DND-41 (cell line): ENCODE results near the gene SP5.

Experiments
- ATAC-seq: fragments of 200-7000 bp; cut with Tn5 transposase; 3 replicates; pipeline ENCODE4 v1.9.1; 2021; ENCODE audit warnings: low read depth; ENCODE audit not compliant: insufficient read depth
- DNase-seq: peaks from one replicate; pipeline ENCODE4 v3.0.0-alpha.2; 2020
- H2AFZ ChIP-seq: 2 replicates; pipeline ENCODE4 v1.6.0; 2012; ENCODE audit warnings: low read depth, low read length
- H3K27ac ChIP-seq: 2 replicates; pipeline ENCODE4 v1.5.1; 2012; ENCODE audit warnings: low read length, inconsistent platforms
- H3K27me3 ChIP-seq: fragments of 200-600 bp; sonication (generic); 2 replicates; pipeline ENCODE4 v1.6.0; 2012; ENCODE audit warnings: low read length, mild to moderate bottlenecking, inconsistent platforms; ENCODE audit not compliant: insufficient read depth, poor library complexity
- H3K36me3 ChIP-seq: 2 replicates; pipeline ENCODE4 v1.5.1; 2012; ENCODE audit warnings: low read length, inconsistent platforms; ENCODE audit not compliant: insufficient read depth
- H3K4me1 ChIP-seq: 2 replicates; pipeline ENCODE4 v1.5.1; 2012; ENCODE audit warnings: mild to moderate bottlenecking, low read length; ENCODE audit not compliant: insufficient read depth
- H3K4me2 ChIP-seq: 2 replicates; pipeline ENCODE4 v1.6.0; 2012; ENCODE audit warnings: mild to moderate bottlenecking, moderate library complexity, low read length, inconsistent platforms; ENCODE audit not compliant: insufficient read depth
- H3K4me3 ChIP-seq, 2 experiments: fragments of 200-600 bp in 1 of 2; shearing (Covaris generic) in 1 of 2; 2 replicates each; pipeline ENCODE4 v1.5.1; 2012 to 2016; ENCODE audit warnings: inconsistent platforms in 2 of 2, low read length in 2 of 2, mild to moderate bottlenecking in 2 of 2, low read depth in 1 of 2, moderate library complexity in 1 of 2
- H3K79me2 ChIP-seq: 2 replicates; pipeline ENCODE4 v1.6.0; 2012; ENCODE audit warnings: low read length, inconsistent platforms; ENCODE audit not compliant: insufficient read depth
- H3K9ac ChIP-seq: 2 replicates; pipeline ENCODE4 v1.6.0; 2012; ENCODE audit warnings: low read depth, mild to moderate bottlenecking, inconsistent platforms, low read length, moderate library complexity
- H3K9me3 ChIP-seq: 2 replicates; pipeline ENCODE4 v1.5.1; 2012; ENCODE audit warnings: low read length, moderate library complexity, mild to moderate bottlenecking, inconsistent platforms; ENCODE audit not compliant: insufficient read depth, severe bottlenecking
- H4K20me1 ChIP-seq: 2 replicates; pipeline ENCODE4 v1.6.0; 2012; ENCODE audit warnings: low read length; ENCODE audit not compliant: insufficient read depth
- EZH2 ChIP-seq: IDR thresholded peaks from 3 replicates; pipeline ENCODE4 v1.6.1; 2012; ENCODE audit warnings: borderline replicate concordance, low read depth, mild to moderate bottlenecking, moderate library complexity, low read length, inconsistent platforms; ENCODE audit not compliant: severe bottlenecking
- TF ChIP-seq, protein P1 (sequence below): IDR thresholded peaks from 2 replicates; pipeline ENCODE4 v1.5.1; 2012; ENCODE audit warnings: borderline replicate concordance, low read length, moderate library complexity, mild to moderate bottlenecking; ENCODE audit not compliant: poor library complexity, severe bottlenecking; ENCODE audit errors: extremely low read depth

Gene SP5

DNA sequence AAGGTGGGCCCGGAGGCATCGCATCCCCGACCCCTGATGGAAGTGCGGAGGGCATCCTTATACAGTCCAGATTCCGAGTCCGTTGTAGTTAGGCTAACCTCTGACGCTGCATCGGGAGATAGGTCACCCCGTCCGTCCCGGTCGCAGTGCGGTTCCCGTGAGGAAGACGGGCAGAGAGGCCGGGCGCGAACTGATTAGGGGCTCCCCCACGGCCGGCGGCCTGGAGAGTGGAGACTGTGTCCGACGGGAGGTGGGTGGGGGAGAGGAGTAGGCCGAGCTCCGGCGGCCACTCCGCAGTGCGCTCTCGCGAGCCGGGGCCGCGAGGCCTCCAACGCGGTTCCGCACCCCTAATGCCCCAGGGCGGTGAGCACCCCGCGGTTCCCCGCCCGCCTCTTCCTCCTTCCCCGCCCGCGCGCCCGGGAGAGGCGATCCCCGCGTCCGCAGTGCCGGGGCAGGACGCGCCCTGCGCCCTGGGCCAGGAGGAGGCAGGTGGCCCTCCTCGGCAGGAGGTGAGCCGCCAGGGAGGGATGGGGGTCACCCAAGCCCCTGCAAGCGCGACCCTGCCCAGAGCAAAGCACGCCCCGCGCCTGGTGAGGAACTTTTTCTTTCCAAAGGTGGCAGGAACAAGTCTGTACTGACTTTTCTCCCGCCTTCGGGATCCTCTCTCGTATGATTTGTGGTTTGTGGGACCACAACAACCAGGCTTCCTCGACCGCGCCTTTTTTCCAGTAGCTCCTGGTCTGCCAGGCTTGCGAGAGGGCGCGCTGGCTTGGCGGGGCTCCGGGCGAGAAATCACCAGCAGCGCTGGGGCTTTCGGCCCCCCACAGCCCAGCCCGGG lies 1.4 kb upstream of the SP5 start:
- Histone ChIP-seq H4K20me1 (no peaks in the 10 kb centered on the region), H3K27me3 (no peaks in the 10 kb centered on the region), H2AFZ (no peak overlapping the region), H3K4me3 (no peak overlapping the region), H3K4me2 (no peak overlapping the region), H3K9ac (no peak overlapping the region), H3K27ac (no peak overlapping the region), H3K36me3 (no peaks in the 10 kb centered on the region), H3K79me2 (no peaks in the 10 kb centered on the region), H3K4me1 (no peaks in the 10 kb centered on the region), H3K9me3 (peaks cover 11% of the 10 kb centered on the region)
- TF ChIP-seq EZH2: no peak
- TF ChIP-seq, protein P1, sequence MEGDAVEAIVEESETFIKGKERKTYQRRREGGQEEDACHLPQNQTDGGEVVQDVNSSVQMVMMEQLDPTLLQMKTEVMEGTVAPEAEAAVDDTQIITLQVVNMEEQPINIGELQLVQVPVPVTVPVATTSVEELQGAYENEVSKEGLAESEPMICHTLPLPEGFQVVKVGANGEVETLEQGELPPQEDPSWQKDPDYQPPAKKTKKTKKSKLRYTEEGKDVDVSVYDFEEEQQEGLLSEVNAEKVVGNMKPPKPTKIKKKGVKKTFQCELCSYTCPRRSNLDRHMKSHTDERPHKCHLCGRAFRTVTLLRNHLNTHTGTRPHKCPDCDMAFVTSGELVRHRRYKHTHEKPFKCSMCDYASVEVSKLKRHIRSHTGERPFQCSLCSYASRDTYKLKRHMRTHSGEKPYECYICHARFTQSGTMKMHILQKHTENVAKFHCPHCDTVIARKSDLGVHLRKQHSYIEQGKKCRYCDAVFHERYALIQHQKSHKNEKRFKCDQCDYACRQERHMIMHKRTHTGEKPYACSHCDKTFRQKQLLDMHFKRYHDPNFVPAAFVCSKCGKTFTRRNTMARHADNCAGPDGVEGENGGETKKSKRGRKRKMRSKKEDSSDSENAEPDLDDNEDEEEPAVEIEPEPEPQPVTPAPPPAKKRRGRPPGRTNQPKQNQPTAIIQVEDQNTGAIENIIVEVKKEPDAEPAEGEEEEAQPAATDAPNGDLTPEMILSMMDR: no peak
- DNase-seq (no peak), ATAC-seq (no peak)

DNA sequence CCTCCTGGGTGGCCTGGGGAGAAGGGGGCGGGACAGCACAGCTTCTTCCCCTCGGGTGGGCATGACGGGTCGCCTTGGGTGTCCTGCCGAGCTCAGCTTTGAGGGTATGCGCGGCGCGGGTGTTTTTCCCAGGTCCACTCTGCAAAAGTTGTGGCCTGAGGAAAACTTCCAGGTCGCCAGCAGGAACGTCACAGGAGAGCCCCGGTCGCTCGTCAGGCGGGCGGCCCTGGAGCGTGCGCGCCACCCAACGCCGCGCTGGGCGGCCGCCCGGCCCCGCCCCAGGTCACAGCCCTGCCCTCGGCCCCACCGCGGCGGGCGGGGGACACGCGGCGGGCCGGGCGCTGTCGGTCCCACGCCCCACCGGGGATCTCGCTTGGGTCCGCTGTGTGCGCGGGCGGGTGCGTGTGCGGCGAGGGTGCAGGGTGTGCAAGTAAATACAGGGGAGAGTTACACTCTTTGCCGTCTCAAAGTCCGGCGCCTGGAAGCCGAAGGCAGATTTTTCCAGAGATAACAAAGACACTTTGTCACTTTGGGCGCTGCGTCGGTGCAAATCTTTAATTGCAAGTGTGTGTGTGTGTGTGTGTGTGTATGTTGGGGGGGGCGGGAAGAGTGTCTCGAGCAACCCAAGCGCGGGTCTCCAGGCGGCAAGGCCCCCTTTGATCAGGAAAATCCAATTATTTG lies 616 bp upstream of the SP5 start:
- DNase-seq: no peak

DNA sequence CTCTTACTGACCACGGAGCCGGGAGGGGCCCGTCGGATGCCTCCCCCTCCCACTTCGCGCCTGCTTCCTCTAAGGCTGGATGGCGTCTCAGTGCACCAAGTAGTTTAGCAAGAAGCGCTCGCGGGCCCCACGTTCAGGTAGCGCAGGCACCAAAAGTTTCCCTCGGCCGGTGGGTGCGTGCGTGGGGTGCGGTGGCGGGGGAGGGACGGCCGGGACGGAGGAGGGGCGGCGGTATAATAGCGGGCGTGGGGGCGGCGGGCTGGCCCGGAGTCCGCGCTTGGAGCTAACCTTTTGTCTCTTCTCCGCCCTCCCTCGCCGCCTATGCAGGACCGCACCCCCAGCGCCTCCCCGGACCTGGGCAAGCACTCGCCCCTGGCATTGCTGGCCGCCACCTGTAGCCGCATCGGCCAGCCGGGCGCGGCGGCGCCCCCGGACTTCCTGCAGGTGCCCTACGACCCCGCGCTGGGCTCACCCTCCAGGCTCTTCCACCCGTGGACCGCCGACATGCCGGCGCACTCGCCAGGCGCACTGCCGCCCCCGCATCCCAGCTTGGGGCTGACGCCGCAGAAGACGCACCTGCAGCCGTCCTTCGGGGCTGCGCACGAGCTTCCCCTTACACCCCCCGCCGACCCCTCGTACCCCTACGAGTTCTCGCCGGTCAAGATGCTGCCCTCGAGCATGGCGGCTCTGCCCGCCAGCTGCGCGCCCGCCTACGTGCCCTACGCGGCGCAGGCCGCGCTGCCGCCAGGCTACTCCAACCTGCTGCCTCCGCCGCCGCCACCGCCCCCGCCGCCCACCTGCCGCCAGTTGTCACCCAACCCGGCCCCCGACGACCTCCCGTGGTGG lies 1.0 kb downstream of the SP5 start:
- no peaks in the 10 kb centered on the region for H3K27me3 ChIP-seq

More for the DNA sequence above, 616 bp upstream of the SP5 start:
- Histone ChIP-seq H3K4me3 (no peak overlapping the region), H3K36me3 (no peaks in the 10 kb centered on the region), H3K9ac (no peak overlapping the region), H3K27ac (no peak overlapping the region), H3K27me3 (no peaks in the 10 kb centered on the region), H3K79me2 (no peaks in the 10 kb centered on the region), H3K4me1 (no peaks in the 10 kb centered on the region), H3K4me2 (no peak overlapping the region), H3K9me3 (peaks cover 11% of the 10 kb centered on the region), H4K20me1 (no peaks in the 10 kb centered on the region), H2AFZ (no peak overlapping the region)
- TF ChIP-seq, protein P1: no peak
- no peak for TF ChIP-seq EZH2
- ATAC-seq: no peak

More for the DNA sequence above, 1.0 kb downstream of the SP5 start:
- no peak overlapping the region for H3K4me3 ChIP-seq
- H2AFZ ChIP-seq: no peak overlapping the region
- H3K4me1 ChIP-seq: no peaks in the 10 kb centered on the region
- TF ChIP-seq, protein P1: no peak
- H3K4me2 ChIP-seq: no peak overlapping the region
- no peak overlapping the region for H3K27ac ChIP-seq
- ATAC-seq (no peak), DNase-seq (no peak)
- H3K36me3 ChIP-seq: no peaks in the 10 kb centered on the region
- no peaks in the 10 kb centered on the region for H4K20me1 ChIP-seq
- H3K79me2 ChIP-seq: no peaks in the 10 kb centered on the region
- no peak overlapping the region for H3K9ac ChIP-seq
- H3K9me3 ChIP-seq: peaks cover 11% of the 10 kb centered on the region
